IPS DF 6.9 (cell line): ENCODE measurements around the gene CYB5D1.

Experiments
- DNase-seq: peaks from one replicate; pipeline ENCODE4 v3.0.0-alpha.2; 2013; ENCODE audit warnings: low read depth, low spot score
- H3K27ac ChIP-seq: one replicate; pipeline ENCODE4 v1.5.1; 2013; ENCODE audit warnings: low read length, control low read depth
- H3K27me3 ChIP-seq: 2 replicates; pipeline ENCODE4 v1.6.1; 2013; ENCODE audit warnings: mild to moderate bottlenecking, low read length; ENCODE audit not compliant: control insufficient read depth, insufficient read depth
- H3K36me3 ChIP-seq: 2 replicates; pipeline ENCODE4 v1.6.1; 2013; ENCODE audit warnings: low read length; ENCODE audit not compliant: control insufficient read depth, insufficient read depth
- H3K4me1 ChIP-seq: 2 replicates; pipeline ENCODE4 v1.6.1; 2013; ENCODE audit warnings: low read length; ENCODE audit not compliant: control insufficient read depth, insufficient read depth
- H3K4me3 ChIP-seq: 2 replicates; pipeline ENCODE4 v1.5.1; 2013; ENCODE audit warnings: mild to moderate bottlenecking, low read length
- H3K9me3 ChIP-seq: 2 replicates; pipeline ENCODE4 v1.6.1; 2013; ENCODE audit warnings: low read length, inconsistent platforms; ENCODE audit not compliant: control insufficient read depth, insufficient read depth
- WGBS: extraction: QIAGEN DNeasy Blood & Tissue Kit; methylation state at CpG from one replicate; pipeline ENCODE4 v1.1.7; 2013; ENCODE audit warnings: mixed read lengths, missing lambda C conversion rate; ENCODE audit not compliant: insufficient read length, insufficient coverage; 5-methylcytosine and 5-hydroxymethylcytosine counted together

CYB5D1 gene

DNA sequence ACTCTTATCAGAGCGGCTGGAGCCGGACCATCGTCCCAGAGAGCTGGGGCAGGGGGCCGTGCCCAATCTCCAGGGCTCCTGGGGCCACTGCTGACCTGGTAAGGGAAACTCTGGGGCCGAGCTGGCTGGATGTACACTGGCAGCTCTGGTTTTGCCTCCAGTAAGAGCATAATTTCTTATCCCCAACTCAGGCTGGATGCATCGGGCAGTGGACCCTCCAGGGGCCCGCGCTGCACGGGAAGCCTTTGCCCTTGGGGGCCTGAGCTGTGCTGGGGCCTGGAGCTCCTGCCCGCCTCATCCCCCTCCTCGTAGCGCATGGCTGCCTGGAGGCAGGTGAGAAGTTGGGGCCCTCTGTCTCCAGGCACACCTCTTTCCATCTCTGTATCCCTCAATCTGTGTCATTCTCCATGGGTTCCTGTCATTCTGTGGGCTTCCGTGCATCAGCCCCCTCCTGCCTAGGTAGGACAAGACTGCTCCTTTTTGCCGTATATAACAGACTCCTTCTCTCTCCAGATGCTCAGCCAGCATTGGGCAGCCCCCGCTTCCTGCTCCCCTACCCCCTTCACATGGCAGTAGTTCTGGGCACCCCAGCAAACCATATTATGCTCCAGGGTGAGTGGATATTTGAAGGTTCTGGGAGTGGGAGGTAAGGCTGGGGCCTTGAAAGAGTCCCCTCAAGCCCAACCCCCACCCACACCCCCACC is 12.3 kb upstream of the CYB5D1 start:
- Histone ChIP-seq H3K36me3 (no peaks in the 10 kb centered on the region; the same call in 1 of the 2 replicates), H3K27me3 (peaks cover 10% of the 10 kb centered on the region), H3K27ac (no peak overlapping the region), H3K4me3 (no peak overlapping the region), H3K4me1 (no peaks in the 10 kb centered on the region), H3K9me3 (no peaks in the 10 kb centered on the region)
- WGBS: no CpG with 5 or more reads among the region's 15 CpGs
- DNase-seq: no peak

- WGBS: no CpG with 5 or more reads among the region's 22 CpGs
- Histone ChIP-seq H3K27ac (no peak overlapping the region), H3K36me3 (no peaks in the 10 kb centered on the region; the same call in 1 of the 2 replicates), H3K4me3 (no peak overlapping the region), H3K4me1 (no peaks in the 10 kb centered on the region; the same call in 1 of the 2 replicates), H3K27me3 (peaks cover 3% of the 10 kb centered on the region), H3K9me3 (no peaks in the 10 kb centered on the region)
- no peak for DNase-seq
Measured at GRCh38 chr17:7846063-7846735, 11.6 kb upstream of the CYB5D1 start.

DNA sequence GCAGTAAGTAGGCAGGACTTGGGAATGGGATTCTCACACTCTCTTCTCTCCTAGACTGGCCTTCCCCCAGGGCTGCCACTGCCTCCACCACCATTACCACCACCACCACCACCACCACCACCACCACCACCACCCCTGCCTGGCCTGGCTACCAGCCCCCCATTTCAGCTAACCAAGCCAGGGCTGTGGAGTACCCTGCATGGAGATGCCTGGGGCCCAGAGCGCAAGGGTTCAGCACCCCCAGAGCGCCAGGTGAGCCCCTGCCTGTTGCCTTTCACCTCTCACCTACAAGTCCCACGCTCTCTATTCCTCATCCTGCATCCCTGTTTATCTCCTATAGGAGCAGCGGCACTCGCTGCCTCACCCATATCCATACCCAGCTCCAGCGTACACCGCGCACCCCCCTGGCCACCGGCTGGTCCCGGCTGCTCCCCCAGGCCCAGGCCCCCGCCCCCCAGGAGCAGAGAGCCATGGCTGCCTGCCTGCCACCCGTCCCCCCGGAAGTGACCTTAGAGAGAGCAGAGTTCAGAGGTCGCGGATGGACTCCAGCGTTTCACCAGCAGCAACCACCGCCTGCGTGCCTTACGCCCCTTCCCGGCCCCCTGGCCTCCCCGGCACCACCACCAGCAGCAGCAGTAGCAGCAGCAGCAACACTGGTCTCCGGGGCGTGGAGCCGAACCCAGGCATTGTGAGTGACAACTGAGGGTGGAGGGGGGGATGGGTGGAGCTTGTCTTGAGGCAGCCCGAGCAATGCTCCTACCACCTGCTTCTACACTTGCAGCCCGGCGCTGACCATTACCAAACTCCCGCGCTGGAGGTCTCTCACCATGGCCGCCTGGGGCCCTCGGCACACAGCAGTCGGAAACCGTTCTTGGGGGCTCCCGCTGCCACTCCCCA is 10.8 kb upstream of the CYB5D1 start:
- Histone ChIP-seq H3K27ac (no peak overlapping the region), H3K4me1 (peaks cover 1% of the 10 kb centered on the region)

GRCh38 chr17:7848131-7848579 is 9.6 kb upstream of the CYB5D1 start:
- WGBS: no CpG with 5 or more reads among the region's 20 CpGs
- Histone ChIP-seq H3K27me3 (peaks cover 12% of the 10 kb centered on the region), H3K4me3 (no peak overlapping the region), H3K36me3 (no peaks in the 10 kb centered on the region; the same call in 1 of the 2 replicates), H3K9me3 (no peaks in the 10 kb centered on the region), H3K27ac (no peak overlapping the region), H3K4me1 (peaks cover 6% of the 10 kb centered on the region)
- no peak for DNase-seq

More for the DNA sequence above, 10.8 kb upstream of the CYB5D1 start:
- Histone ChIP-seq H3K4me3 (no peak overlapping the region), H3K9me3 (no peaks in the 10 kb centered on the region), H3K27me3 (peaks cover 1% of the 10 kb centered on the region; the same call in 1 of the 2 replicates), H3K36me3 (no peaks in the 10 kb centered on the region; the same call in 1 of the 2 replicates)
- WGBS: no CpG with 5 or more reads among the region's 34 CpGs
- DNase-seq: no peak

- Histone ChIP-seq H3K4me3 (no peak overlapping the region), H3K27ac (no peak overlapping the region), H3K36me3 (no peaks in the 10 kb centered on the region; the same call in 1 of the 2 replicates), H3K9me3 (no peaks in the 10 kb centered on the region), H3K27me3 (peaks cover 12% of the 10 kb centered on the region), H3K4me1 (peaks cover 6% of the 10 kb centered on the region)
- WGBS: no CpG with 5 or more reads among the region's 21 CpGs
- no peak for DNase-seq
Measured at GRCh38 chr17:7848739-7849129, 9.1 kb upstream of the CYB5D1 start.

- Histone ChIP-seq H3K36me3 (no peaks in the 10 kb centered on the region; the same call in 1 of the 2 replicates), H3K4me1 (peaks cover 6% of the 10 kb centered on the region)
Measured at GRCh38 chr17:7849130-7849750, 8.6 kb upstream of the CYB5D1 start.

GRCh38 chr17:7849751-7850504 is 7.9 kb upstream of the CYB5D1 start:
- peaks cover 6% of the 10 kb centered on the region for H3K4me1 ChIP-seq
- no peak overlapping the region for H3K27ac ChIP-seq
- H3K27me3 ChIP-seq: peaks cover 14% of the 10 kb centered on the region
- no peak overlapping the region for H3K4me3 ChIP-seq
- WGBS: no CpG with 5 or more reads among the region's 12 CpGs
- DNase-seq: no peak
- no peaks in the 10 kb centered on the region for H3K9me3 ChIP-seq
- no peaks in the 10 kb centered on the region; the same call in 1 of the 2 replicates for H3K36me3 ChIP-seq

More at GRCh38 chr17:7849130-7849750, 8.6 kb upstream of the CYB5D1 start:
- no CpG with 5 or more reads among the region's 35 CpGs for WGBS
- Histone ChIP-seq H3K27ac (no peak overlapping the region), H3K27me3 (peaks cover 14% of the 10 kb centered on the region), H3K4me3 (no peak overlapping the region), H3K9me3 (no peaks in the 10 kb centered on the region)
- no peak for DNase-seq

GRCh38 chr17:7850701-7851437 is 6.9 kb upstream of the CYB5D1 start:
- no peak overlapping the region for H3K27ac ChIP-seq
- peaks cover 13% of the 10 kb centered on the region for H3K4me1 ChIP-seq
- no peaks in the 10 kb centered on the region; the same call in 1 of the 2 replicates for H3K36me3 ChIP-seq
- peaks cover 24% of the 10 kb centered on the region for H3K27me3 ChIP-seq
- peak overlapping the region; percentile 49; the same call in 1 of the 2 replicates for H3K4me3 ChIP-seq
- no peak for DNase-seq
- WGBS: no CpG with 5 or more reads among the region's 17 CpGs
- H3K9me3 ChIP-seq: no peaks in the 10 kb centered on the region
